H1 (cell line): ENCODE measurements around the gene AKT1S1.

Source experiments
- CBX5 ChIP-seq: fragments of 300-800, 300-1000 bp; sonication (generic); IDR thresholded peaks from 2 replicates; pipeline ENCODE4 v1.7.1; 2016; ENCODE audit warnings: antibody characterized with exemption, low read length, low read depth
- CEBPB ChIP-seq: IDR thresholded peaks from 2 replicates; pipeline ENCODE4 v1.6.1; 2012; ENCODE audit warnings: low read depth, low read length
- EZH2 ChIP-seq: fragments of 200-600 bp; sonication (generic); IDR thresholded peaks from 2 replicates; pipeline ENCODE4 v1.7.1; 2012; ENCODE audit warnings: low read depth, mild to moderate bottlenecking, moderate library complexity, low read length, inconsistent platforms; ENCODE audit not compliant: severe bottlenecking
- HDAC6 ChIP-seq: IDR thresholded peaks from one replicate; pipeline ENCODE4 v1.7.1; 2012; ENCODE audit warnings: low read depth, mild to moderate bottlenecking, inconsistent platforms, low read length, moderate library complexity
- POLR2A ChIP-seq, 2 experiments: IDR thresholded peaks; 1 replicate in 1 of 2; 2 replicates in 1 of 2; pipeline ENCODE4 v1.6.1; 2011; ENCODE audit warnings: low read depth in 2 of 2, low read length in 2 of 2, mild to moderate bottlenecking in 2 of 2; ENCODE audit errors: control extremely low read depth in 1 of 2
- RNF2 ChIP-seq: fragments of 200-900, 300-1000 bp; sonication (generic); IDR thresholded peaks from 2 replicates; pipeline ENCODE4 v1.7.1; 2016; ENCODE audit warnings: borderline replicate concordance, low read depth, mild to moderate bottlenecking, antibody characterized with exemption, low read length; ENCODE audit not compliant: poor library complexity, severe bottlenecking; ENCODE audit errors: missing control alignments
- TF ChIP-seq, protein P1 (sequence below), 3 experiments: IDR thresholded peaks; 1 replicate in 2 of 3; 2 replicates in 1 of 3; pipeline versions ENCODE4 v1.5.1 to v1.6.1; 2011; ENCODE audit warnings: low read length in 3 of 3, mild to moderate bottlenecking in 3 of 3, inconsistent platforms in 2 of 3, low read depth in 1 of 3, moderate library complexity in 1 of 3; ENCODE audit not compliant: insufficient read depth in 1 of 3; ENCODE audit errors: control extremely low read depth in 1 of 3
- TF ChIP-seq, protein P2 (sequence below): IDR thresholded peaks from 2 replicates; pipeline ENCODE4 v1.6.1; 2012; ENCODE audit warnings: inconsistent platforms

DNA sequence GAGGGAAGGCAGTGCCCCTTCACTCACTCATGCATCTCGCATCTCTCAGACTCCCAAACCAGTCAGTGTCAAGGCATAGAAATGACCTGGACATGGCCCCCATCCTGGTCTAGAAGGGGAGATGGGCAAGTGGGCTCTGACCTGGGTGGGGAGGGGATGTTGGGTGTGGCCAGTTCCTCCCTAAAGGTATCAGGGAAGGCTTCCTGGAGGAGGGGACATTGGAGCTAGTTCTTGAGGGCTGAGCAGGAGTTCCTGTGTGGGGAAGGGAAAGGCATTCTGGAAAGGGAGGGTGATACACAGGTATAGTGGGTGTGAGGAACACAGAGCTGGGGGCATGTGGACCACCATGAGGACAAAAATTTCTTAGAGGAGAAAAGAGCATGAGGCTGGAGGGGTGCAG, 15.6 kb upstream of the AKT1S1 start:
- TF ChIP-seq EZH2 (no peak), CEBPB (no peak), POLR2A (IDR thresholded peaks at IDR 0.05; ENCODE audit: control extremely low read depth in 1 of 2, low read depth in 2 of 2, low read length in 2 of 2) (no peak), HDAC6 (no peak), RNF2 (no peak), CBX5 (no peak)
- TF ChIP-seq, protein P1, sequence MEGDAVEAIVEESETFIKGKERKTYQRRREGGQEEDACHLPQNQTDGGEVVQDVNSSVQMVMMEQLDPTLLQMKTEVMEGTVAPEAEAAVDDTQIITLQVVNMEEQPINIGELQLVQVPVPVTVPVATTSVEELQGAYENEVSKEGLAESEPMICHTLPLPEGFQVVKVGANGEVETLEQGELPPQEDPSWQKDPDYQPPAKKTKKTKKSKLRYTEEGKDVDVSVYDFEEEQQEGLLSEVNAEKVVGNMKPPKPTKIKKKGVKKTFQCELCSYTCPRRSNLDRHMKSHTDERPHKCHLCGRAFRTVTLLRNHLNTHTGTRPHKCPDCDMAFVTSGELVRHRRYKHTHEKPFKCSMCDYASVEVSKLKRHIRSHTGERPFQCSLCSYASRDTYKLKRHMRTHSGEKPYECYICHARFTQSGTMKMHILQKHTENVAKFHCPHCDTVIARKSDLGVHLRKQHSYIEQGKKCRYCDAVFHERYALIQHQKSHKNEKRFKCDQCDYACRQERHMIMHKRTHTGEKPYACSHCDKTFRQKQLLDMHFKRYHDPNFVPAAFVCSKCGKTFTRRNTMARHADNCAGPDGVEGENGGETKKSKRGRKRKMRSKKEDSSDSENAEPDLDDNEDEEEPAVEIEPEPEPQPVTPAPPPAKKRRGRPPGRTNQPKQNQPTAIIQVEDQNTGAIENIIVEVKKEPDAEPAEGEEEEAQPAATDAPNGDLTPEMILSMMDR (IDR thresholded peaks at IDR 0.05; ENCODE audit: control extremely low read depth in 1 of 3, insufficient read depth in 1 of 3, low read depth in 1 of 3, low read length in 3 of 3) = no peak
- TF ChIP-seq, protein P2, sequence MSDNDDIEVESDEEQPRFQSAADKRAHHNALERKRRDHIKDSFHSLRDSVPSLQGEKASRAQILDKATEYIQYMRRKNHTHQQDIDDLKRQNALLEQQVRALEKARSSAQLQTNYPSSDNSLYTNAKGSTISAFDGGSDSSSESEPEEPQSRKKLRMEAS = no peak
